WTC11 (cell line): ENCODE measurements around the gene MFAP3L. TPM values are rescaled to one million over a fixed set of nuclear protein-coding genes. Genes with fewer than 3 reads are reported as not detected.

Experiments
- ATAC-seq: fragments of 200-7000 bp; cut with Tn5 transposase; 2 replicates; pipeline ENCODE4 v1.10.0; 2021; ENCODE audit warnings: mild to moderate bottlenecking, moderate library complexity
- CTCF ChIA-PET: fragments of 300-600 bp; sonication (Branson Sonifier 250); formaldehyde crosslinking; loops from one replicate; lab custom pipeline; 2021; ENCODE audit warnings: antibody characterized with exemption; lab: Charles Lee
- POLR2A ChIA-PET: fragments of 350-600 bp; sonication (Branson Sonifier 250); formaldehyde crosslinking; loops from one replicate; lab custom pipeline; 2021; ENCODE audit warnings: antibody characterized with exemption; lab: Charles Lee
- DNase-seq: peaks from one replicate; pipeline ENCODE4 v3.0.0; 2021; ENCODE audit warnings: low spot score
- H3K27ac Mint-ChIP-seq: 2 replicates; pipeline ENCODE4 v1.8.0; 2021; ENCODE audit warnings: mixed read lengths
- H3K27me3 Mint-ChIP-seq: 2 replicates; pipeline ENCODE4 v1.8.0; 2021; ENCODE audit warnings: low read depth, mild to moderate bottlenecking, moderate library complexity, mixed read lengths
- H3K36me3 Mint-ChIP-seq: 2 replicates; pipeline ENCODE4 v1.8.0; 2021; ENCODE audit warnings: mixed read lengths
- H3K4me1 Mint-ChIP-seq: 2 replicates; pipeline ENCODE4 v1.8.0; 2022; ENCODE audit warnings: mixed read lengths
- H3K4me3 Mint-ChIP-seq: 2 replicates; pipeline ENCODE4 v1.8.0; 2021; ENCODE audit warnings: mild to moderate bottlenecking, moderate library complexity, mixed read lengths
- H3K9me3 Mint-ChIP-seq: 2 replicates; pipeline ENCODE4 v1.8.0; 2021; ENCODE audit warnings: mixed read lengths
- ATF1 ChIP-seq: sonication (generic); formaldehyde crosslinking; IDR thresholded peaks from 2 replicates; pipeline ENCODE4 v1.8.1; 2023; ENCODE audit warnings: mild to moderate bottlenecking, moderate library complexity, missing genetic modification reagents
- ELF4 ChIP-seq: sonication (generic); formaldehyde crosslinking; IDR thresholded peaks from 2 replicates; pipeline ENCODE4 v1.8.1; 2022; ENCODE audit warnings: low read depth, mild to moderate bottlenecking, moderate library complexity, missing genetic modification reagents
- FOXK1 ChIP-seq: sonication (generic); formaldehyde crosslinking; IDR thresholded peaks from 2 replicates; pipeline ENCODE4 v1.8.0; 2022; ENCODE audit warnings: mild to moderate bottlenecking, moderate library complexity, missing genetic modification reagents
- GRHL2 ChIP-seq: fragments of 250-450 bp; sonication (Bioruptor Pico); IDR thresholded peaks from 2 replicates; pipeline ENCODE4 v1.8.0; 2022; ENCODE audit warnings: mild to moderate bottlenecking, moderate library complexity; ENCODE audit not compliant: insufficient replicate concordance, severe bottlenecking
- IRF2 ChIP-seq: sonication (generic); formaldehyde crosslinking; IDR thresholded peaks from 2 replicates; pipeline ENCODE4 v1.8.0; 2022; ENCODE audit warnings: low read depth, missing genetic modification reagents, borderline replicate concordance
- KAT7 ChIP-seq: sonication (generic); formaldehyde crosslinking; IDR thresholded peaks from 2 replicates; pipeline ENCODE4 v1.8.1; 2023; ENCODE audit warnings: missing genetic modification reagents, mild to moderate bottlenecking, borderline replicate concordance
- NR1H2 ChIP-seq: sonication (generic); formaldehyde crosslinking; IDR thresholded peaks from 2 replicates; pipeline ENCODE4 v1.9.0; 2021; ENCODE audit warnings: mild to moderate bottlenecking, moderate library complexity, missing genetic modification reagents
- RELA ChIP-seq: sonication (generic); formaldehyde crosslinking; IDR thresholded peaks from 2 replicates; pipeline ENCODE4 v1.8.1; 2022; ENCODE audit warnings: missing genetic modification reagents, mild to moderate bottlenecking, borderline replicate concordance
- ZNF219 ChIP-seq: sonication (generic); formaldehyde crosslinking; IDR thresholded peaks from 2 replicates; pipeline ENCODE4 v1.8.0; 2023; ENCODE audit warnings: missing genetic modification reagents, mild to moderate bottlenecking, borderline replicate concordance
- ZNF263 ChIP-seq: sonication (generic); formaldehyde crosslinking; IDR thresholded peaks from 2 replicates; pipeline ENCODE4 v1.8.1; 2022; ENCODE audit warnings: low read depth, mild to moderate bottlenecking, moderate library complexity, missing genetic modification reagents
- ZNF671 ChIP-seq: fragments of 250-450 bp; sonication (Bioruptor Pico); IDR thresholded peaks from 2 replicates; pipeline ENCODE4 v1.8.0; 2021; ENCODE audit warnings: mild to moderate bottlenecking
- total RNA-seq: library from RNA; stranded (reverse); gene quantifications from 3 replicates; pipeline ENCODE4 v1.2.3, GENCODE V29; 2021
- TF ChIP-seq, protein P1 (sequence below): sonication (generic); formaldehyde crosslinking; IDR thresholded peaks from 2 replicates; pipeline ENCODE4 v1.8.1; 2023; ENCODE audit warnings: mild to moderate bottlenecking, missing genetic modification reagents
- TF ChIP-seq, protein P2 (sequence below): sonication (generic); formaldehyde crosslinking; IDR thresholded peaks from 2 replicates; pipeline ENCODE4 v1.8.1; 2022; ENCODE audit warnings: low read depth, mild to moderate bottlenecking, moderate library complexity, missing genetic modification reagents, borderline replicate concordance
- TF ChIP-seq, protein P3 (sequence below): sonication (generic); formaldehyde crosslinking; IDR thresholded peaks from 2 replicates; pipeline ENCODE4 v1.8.1; 2022; ENCODE audit warnings: mild to moderate bottlenecking, moderate library complexity, missing genetic modification reagents
- TF ChIP-seq, protein P4 (sequence below): sonication (generic); formaldehyde crosslinking; IDR thresholded peaks from 2 replicates; pipeline ENCODE4 v1.8.0; 2022; ENCODE audit warnings: mild to moderate bottlenecking, missing genetic modification reagents
- TF ChIP-seq, protein P5 (sequence below): sonication (generic); formaldehyde crosslinking; IDR thresholded peaks from 2 replicates; pipeline ENCODE4 v1.8.1; 2023; ENCODE audit warnings: mild to moderate bottlenecking, missing genetic modification reagents, moderate library complexity
- TF ChIP-seq, protein P6 (sequence below): sonication (generic); formaldehyde crosslinking; IDR thresholded peaks from 2 replicates; pipeline ENCODE4 v1.8.1; 2023; ENCODE audit warnings: mild to moderate bottlenecking, missing genetic modification reagents, moderate library complexity
- TF ChIP-seq, protein P7 (sequence below): sonication (generic); formaldehyde crosslinking; IDR thresholded peaks from 2 replicates; pipeline ENCODE4 v1.8.0; 2022; ENCODE audit warnings: mild to moderate bottlenecking, missing genetic modification reagents
- TF ChIP-seq, protein P8 (sequence below): sonication (generic); formaldehyde crosslinking; IDR thresholded peaks from 2 replicates; pipeline ENCODE4 v1.8.0; 2022; ENCODE audit warnings: missing genetic modification reagents

MFAP3L gene
- total RNA-seq, 1 experiment from 2014 or later, result 31.3 TPM

DNA sequence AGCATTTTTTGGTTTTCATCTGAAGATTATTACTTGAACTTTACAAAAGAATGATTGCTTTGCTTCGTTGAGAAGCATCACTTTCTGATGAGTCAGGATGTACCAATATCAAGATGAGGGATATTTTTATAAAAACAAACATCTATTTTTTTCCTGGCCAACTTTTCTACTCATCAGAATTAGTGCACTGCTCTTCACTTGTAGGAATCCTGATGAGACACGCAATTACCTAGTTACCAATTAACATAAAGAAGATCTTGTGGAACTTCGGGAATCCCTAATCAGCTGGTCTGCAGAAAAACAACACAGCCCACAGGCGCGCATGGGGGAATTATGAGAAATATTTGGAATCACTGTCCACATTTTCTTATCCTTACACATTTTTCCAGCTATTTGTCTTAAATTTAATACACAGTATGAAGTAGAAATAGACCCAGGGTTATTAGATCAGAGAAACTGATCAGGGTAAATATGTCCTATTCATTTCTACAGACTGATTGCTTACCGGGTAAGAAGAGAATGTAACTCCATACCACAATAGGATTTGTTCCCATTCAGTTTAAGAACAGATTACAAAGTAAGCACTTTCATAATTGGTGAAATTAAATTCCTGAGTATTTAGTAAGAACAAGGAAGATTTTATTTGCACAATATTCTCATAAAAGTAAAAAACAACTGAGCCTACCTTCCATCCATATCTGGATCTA is 50.9 kb downstream of the MFAP3L start (continued):
- TF ChIP-seq, protein P1, sequence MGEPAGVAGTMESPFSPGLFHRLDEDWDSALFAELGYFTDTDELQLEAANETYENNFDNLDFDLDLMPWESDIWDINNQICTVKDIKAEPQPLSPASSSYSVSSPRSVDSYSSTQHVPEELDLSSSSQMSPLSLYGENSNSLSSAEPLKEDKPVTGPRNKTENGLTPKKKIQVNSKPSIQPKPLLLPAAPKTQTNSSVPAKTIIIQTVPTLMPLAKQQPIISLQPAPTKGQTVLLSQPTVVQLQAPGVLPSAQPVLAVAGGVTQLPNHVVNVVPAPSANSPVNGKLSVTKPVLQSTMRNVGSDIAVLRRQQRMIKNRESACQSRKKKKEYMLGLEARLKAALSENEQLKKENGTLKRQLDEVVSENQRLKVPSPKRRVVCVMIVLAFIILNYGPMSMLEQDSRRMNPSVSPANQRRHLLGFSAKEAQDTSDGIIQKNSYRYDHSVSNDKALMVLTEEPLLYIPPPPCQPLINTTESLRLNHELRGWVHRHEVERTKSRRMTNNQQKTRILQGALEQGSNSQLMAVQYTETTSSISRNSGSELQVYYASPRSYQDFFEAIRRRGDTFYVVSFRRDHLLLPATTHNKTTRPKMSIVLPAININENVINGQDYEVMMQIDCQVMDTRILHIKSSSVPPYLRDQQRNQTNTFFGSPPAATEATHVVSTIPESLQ (CRISPR knock-in tag), result no peak
- TF ChIP-seq, all 79 proteins: peak for 0

DNA sequence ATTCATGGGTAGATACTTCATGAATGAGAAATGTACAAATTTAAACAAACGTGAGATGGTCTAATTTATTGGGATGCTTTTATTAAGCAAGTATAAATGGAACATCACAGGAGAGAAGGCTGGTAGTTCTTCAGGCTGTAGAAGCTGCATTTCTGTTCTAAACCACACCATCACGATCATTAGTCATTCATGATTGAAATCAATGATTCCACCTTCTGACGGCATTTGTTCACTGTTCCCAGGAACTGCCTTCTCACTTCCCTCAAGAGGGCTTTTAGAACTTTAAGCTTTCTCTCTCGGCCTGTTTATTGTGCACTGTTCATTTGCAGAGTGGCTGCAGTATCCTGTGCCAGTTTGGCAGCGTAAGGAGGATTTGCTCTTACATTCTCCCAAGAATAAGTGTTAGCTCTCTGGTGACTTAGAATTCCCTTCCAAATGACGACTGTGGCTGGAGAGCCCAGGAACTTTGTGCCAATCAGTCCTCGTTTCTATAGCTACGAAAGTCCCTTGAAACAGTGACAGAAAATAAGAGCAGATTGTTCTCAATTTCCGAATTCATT is 54.7 kb downstream of the MFAP3L start:
- no peak overlapping the region for H3K4me3 Mint-ChIP-seq
- no peaks in the 10 kb centered on the region; the same call in 1 of the 2 replicates for H3K27me3 Mint-ChIP-seq
- peaks cover 7% of the 10 kb centered on the region; the same call in 1 of the 2 replicates for H3K9me3 Mint-ChIP-seq
- ATAC-seq, result no peak
- H3K36me3 Mint-ChIP-seq, result no peaks in the 10 kb centered on the region
- ChIA-PET CTCF (no interaction called here), POLR2A (no interaction called here)
- no peak overlapping the region for H3K27ac Mint-ChIP-seq
- peaks cover 24% of the 10 kb centered on the region for H3K4me1 Mint-ChIP-seq
- no peak for DNase-seq
- TF ChIP-seq, protein P2, sequence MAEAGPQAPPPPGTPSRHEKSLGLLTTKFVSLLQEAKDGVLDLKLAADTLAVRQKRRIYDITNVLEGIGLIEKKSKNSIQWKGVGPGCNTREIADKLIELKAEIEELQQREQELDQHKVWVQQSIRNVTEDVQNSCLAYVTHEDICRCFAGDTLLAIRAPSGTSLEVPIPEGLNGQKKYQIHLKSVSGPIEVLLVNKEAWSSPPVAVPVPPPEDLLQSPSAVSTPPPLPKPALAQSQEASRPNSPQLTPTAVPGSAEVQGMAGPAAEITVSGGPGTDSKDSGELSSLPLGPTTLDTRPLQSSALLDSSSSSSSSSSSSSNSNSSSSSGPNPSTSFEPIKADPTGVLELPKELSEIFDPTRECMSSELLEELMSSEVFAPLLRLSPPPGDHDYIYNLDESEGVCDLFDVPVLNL (CRISPR knock-in tag), result no peak
- TF ChIP-seq ELF4 (no peak), IRF2 (no peak), NR1H2 (CRISPR knock-in tag) (no peak), KAT7 (CRISPR knock-in tag) (no peak), GRHL2 (no peak)

DNA sequence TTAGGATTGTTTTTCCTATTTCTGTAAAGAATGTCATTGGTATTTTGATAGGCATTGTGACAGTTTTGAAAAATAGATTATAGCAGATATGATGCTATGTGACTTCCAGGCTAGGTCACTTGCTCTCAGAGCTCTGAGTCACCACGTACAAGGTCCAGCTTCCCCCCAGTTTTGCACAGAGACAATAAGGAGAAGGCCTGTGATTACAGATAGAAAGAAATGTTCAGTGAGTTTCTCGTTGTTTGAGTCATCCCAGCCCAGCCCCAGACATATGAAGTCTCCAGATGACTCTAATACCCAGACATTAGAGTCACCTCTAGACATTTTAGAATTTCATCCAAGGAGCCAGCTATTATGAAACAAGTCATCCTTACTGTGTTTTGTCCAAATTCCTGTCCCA is 57.2 kb downstream of the MFAP3L start:
- Mint-ChIP-seq H3K4me3 (no peak overlapping the region), H3K27me3 (no peaks in the 10 kb centered on the region; the same call in 1 of the 2 replicates), H3K9me3 (peaks cover 7% of the 10 kb centered on the region; the same call in 1 of the 2 replicates), H3K27ac (no peak overlapping the region), H3K36me3 (no peaks in the 10 kb centered on the region), H3K4me1 (peaks cover 9% of the 10 kb centered on the region; the same call in 1 of the 2 replicates)
- ATAC-seq (no peak), DNase-seq (no peak)
- ChIA-PET POLR2A (no interaction called here), CTCF (no interaction called here)
- TF ChIP-seq, protein P3, sequence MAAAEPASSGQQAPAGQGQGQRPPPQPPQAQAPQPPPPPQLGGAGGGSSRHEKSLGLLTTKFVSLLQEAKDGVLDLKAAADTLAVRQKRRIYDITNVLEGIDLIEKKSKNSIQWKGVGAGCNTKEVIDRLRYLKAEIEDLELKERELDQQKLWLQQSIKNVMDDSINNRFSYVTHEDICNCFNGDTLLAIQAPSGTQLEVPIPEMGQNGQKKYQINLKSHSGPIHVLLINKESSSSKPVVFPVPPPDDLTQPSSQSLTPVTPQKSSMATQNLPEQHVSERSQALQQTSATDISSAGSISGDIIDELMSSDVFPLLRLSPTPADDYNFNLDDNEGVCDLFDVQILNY (CRISPR knock-in tag), result no peak
- TF ChIP-seq ZNF263 (no peak), ZNF671 (CRISPR knock-in tag) (no peak), ATF1 (no peak), FOXK1 (CRISPR knock-in tag) (no peak), RELA (no peak), ZNF219 (CRISPR knock-in tag) (no peak)
- TF ChIP-seq, protein P4, sequence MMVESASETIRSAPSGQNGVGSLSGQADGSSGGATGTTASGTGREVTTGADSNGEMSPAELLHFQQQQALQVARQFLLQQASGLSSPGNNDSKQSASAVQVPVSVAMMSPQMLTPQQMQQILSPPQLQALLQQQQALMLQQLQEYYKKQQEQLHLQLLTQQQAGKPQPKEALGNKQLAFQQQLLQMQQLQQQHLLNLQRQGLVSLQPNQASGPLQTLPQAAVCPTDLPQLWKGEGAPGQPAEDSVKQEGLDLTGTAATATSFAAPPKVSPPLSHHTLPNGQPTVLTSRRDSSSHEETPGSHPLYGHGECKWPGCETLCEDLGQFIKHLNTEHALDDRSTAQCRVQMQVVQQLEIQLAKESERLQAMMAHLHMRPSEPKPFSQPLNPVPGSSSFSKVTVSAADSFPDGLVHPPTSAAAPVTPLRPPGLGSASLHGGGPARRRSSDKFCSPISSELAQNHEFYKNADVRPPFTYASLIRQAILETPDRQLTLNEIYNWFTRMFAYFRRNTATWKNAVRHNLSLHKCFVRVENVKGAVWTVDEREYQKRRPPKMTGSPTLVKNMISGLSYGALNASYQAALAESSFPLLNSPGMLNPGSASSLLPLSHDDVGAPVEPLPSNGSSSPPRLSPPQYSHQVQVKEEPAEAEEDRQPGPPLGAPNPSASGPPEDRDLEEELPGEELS (CRISPR knock-in tag), result no peak
- TF ChIP-seq, protein P5, sequence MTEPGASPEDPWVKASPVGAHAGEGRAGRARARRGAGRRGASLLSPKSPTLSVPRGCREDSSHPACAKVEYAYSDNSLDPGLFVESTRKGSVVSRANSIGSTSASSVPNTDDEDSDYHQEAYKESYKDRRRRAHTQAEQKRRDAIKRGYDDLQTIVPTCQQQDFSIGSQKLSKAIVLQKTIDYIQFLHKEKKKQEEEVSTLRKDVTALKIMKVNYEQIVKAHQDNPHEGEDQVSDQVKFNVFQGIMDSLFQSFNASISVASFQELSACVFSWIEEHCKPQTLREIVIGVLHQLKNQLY, result no peak
- TF ChIP-seq, protein P6, sequence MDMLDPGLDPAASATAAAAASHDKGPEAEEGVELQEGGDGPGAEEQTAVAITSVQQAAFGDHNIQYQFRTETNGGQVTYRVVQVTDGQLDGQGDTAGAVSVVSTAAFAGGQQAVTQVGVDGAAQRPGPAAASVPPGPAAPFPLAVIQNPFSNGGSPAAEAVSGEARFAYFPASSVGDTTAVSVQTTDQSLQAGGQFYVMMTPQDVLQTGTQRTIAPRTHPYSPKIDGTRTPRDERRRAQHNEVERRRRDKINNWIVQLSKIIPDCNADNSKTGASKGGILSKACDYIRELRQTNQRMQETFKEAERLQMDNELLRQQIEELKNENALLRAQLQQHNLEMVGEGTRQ (CRISPR knock-in tag), result no peak
- TF ChIP-seq, protein P7, sequence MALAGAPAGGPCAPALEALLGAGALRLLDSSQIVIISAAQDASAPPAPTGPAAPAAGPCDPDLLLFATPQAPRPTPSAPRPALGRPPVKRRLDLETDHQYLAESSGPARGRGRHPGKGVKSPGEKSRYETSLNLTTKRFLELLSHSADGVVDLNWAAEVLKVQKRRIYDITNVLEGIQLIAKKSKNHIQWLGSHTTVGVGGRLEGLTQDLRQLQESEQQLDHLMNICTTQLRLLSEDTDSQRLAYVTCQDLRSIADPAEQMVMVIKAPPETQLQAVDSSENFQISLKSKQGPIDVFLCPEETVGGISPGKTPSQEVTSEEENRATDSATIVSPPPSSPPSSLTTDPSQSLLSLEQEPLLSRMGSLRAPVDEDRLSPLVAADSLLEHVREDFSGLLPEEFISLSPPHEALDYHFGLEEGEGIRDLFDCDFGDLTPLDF (CRISPR knock-in tag), result no peak
- TF ChIP-seq, protein P8, sequence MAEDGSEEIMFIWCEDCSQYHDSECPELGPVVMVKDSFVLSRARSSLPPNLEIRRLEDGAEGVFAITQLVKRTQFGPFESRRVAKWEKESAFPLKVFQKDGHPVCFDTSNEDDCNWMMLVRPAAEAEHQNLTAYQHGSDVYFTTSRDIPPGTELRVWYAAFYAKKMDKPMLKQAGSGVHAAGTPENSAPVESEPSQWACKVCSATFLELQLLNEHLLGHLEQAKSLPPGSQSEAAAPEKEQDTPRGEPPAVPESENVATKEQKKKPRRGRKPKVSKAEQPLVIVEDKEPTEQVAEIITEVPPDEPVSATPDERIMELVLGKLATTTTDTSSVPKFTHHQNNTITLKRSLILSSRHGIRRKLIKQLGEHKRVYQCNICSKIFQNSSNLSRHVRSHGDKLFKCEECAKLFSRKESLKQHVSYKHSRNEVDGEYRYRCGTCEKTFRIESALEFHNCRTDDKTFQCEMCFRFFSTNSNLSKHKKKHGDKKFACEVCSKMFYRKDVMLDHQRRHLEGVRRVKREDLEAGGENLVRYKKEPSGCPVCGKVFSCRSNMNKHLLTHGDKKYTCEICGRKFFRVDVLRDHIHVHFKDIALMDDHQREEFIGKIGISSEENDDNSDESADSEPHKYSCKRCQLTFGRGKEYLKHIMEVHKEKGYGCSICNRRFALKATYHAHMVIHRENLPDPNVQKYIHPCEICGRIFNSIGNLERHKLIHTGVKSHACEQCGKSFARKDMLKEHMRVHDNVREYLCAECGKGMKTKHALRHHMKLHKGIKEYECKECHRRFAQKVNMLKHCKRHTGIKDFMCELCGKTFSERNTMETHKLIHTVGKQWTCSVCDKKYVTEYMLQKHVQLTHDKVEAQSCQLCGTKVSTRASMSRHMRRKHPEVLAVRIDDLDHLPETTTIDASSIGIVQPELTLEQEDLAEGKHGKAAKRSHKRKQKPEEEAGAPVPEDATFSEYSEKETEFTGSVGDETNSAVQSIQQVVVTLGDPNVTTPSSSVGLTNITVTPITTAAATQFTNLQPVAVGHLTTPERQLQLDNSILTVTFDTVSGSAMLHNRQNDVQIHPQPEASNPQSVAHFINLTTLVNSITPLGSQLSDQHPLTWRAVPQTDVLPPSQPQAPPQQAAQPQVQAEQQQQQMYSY, result no peak
